Endothelial cell of hepatic sinusoid (primary cell): ENCODE measurements around the gene KLHL21.

Experiments
- in situ Hi-C: cut with HindIII; loops from 2 replicates; pipeline ENCODE4 v1.10.0; 2017; ENCODE audit warnings: low sequenced_read_pairs

Gene KLHL21

GRCh38 chr1:6625584-6626149, 23.0 kb upstream of the KLHL21 start:
- in situ Hi-C loops: no loop called here

- in situ Hi-C loops: no loop called here
Observed at GRCh38 chr1:6624710-6625583, 22.3 kb upstream of the KLHL21 start, which contains the start of gene THAP3. Gene THAP3 (plus strand): TSS chr1:6624868. CDS start chr1:6625219, 351 bp downstream.

- in situ Hi-C loops: no loop called here
Observed at GRCh38 chr1:6623269-6623965, 20.7 kb upstream of the KLHL21 start.

DNA sequence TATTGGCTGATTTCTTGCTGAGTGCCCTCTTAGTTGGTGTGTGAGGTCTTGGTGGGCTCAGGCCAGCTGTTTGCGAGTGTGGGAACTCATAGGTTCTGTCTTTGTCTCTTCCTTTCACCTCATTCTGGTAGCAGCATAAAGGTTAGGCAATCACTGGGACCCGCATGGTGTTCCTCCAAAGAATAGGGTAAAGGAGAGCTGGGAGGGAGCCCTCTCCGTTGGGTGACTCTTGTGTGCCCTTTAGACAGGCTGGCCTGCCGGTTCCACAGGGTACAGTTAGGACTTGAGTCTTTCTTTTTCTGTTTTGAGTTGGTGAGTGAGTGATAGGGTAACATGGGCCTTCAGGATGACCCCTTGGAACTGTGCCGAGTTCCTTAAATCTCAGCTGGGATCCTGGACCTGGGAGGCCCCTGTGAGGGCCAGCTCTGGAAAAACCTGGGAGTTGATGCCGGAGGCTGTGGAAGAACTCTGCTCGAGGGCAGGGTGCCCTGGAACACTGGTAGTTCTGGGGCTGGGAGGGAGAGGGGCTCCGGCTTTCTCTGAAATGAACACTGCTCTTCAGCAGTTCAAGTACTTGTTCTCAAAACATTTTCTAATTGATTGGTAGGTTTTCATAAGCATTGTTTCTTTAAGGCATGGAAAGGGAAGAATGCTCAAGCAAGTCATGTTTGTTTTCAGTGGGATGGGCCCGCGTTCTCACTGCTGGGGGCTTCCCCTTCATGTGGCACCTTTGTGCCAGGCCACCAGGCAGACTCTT, 19.9 kb upstream of the KLHL21 start:
- in situ Hi-C loops: no loop called here

- in situ Hi-C loops: no loop called here
Observed at GRCh38 chr1:6621429-6622391, 19.0 kb upstream of the KLHL21 start.

GRCh38 chr1:6619045-6619444, 16.4 kb upstream of the KLHL21 start:
- in situ Hi-C loops: loop anchor here (5.0 kb wide), 1 partner anchor 53 kb away; no protein-coding TSS in a partner anchor

- in situ Hi-C loops: loop anchor here (5.0 kb wide), 1 partner anchor 57 kb away; no protein-coding TSS in a partner anchor
Observed at GRCh38 chr1:6614929-6615785, 12.5 kb upstream of the KLHL21 start.

- in situ Hi-C loops: no loop called here
Observed at GRCh38 chr1:6614019-6614928, 11.6 kb upstream of the KLHL21 start.

GRCh38 chr1:6613361-6614018, 10.8 kb upstream of the KLHL21 start, which contains the start of gene PHF13:
Gene PHF13 (plus strand): TSS chr1:6613731. CDS start chr1:6614067, 336 bp downstream.
- in situ Hi-C loops: no loop called here

- in situ Hi-C loops: no loop called here
Observed at GRCh38 chr1:6612641-6613360, 10.1 kb upstream of the KLHL21 start.

- in situ Hi-C loops: no loop called here
Observed at GRCh38 chr1:6603915-6604558, 1.4 kb upstream of the KLHL21 start.

DNA sequence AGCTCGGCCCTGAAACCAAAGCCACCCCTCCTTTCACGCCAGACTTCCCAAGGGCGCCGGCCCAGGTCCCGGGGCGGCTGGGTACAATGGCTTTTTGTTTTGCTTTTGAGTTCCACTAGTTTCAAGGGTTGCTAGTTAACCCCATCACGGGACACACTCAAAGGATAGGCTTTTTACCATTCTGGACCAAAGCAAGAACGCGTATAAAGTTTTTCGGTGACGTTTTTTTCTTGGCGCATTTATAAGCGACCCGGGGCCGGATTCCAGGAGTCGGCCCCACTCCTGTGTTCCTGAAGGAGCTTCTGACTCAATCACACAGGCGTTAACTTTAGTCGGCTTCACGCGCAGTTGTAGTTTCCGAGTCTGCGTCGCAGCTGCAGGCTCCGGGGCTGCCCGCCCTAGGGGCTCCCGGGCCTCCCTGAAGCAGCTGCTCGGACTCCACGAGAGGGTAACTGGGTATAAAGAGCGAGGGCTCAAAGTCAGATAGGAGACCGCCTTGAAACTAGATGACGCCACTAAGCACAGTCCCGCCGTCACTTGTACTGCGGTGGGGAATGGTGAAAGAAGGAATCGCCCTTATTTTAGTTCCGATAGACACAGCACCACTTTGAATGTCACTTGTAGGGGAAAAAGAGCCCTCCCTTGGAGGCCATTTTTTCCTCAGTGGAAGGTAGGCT, 707 bp upstream of the KLHL21 start:
- in situ Hi-C loops: no loop called here

DNA sequence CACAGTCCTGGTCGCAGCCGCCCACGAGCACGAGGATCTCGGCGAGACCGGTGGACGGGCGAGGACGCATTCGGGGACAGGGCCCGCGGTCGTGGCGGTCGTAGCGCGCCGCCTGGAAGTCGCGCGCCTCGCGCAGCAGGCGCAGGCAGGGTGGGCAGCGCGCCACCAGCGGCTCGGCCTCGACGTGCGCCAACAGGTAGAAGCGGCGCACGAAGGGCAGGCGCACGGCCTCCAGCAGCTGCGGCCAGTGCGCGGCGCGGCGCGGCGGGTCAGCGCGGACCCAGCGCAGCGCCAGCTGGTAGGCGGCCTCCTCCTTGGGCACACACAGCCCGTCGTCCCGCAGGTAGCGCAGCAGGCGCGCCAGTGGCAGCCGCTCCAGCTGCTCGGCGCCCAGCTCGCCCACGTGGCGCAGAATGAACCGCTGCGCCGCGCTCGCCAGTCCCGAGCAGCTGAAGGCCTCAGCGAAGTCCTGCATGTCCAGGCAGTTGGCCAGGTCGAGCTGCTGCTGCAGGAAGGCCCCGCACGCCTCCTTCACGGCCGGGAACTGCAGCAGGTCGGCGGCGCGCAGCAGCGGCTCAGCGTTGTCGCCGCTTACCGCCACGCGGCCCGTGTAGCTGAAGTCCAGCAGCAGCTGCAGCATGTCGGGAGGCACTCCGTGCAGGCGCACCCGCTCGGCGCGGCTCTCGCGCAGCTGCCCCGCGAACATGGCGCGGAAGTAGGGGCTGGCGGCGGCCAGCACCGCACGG, 573 bp downstream of the KLHL21 start:
- in situ Hi-C loops: no loop called here

DNA sequence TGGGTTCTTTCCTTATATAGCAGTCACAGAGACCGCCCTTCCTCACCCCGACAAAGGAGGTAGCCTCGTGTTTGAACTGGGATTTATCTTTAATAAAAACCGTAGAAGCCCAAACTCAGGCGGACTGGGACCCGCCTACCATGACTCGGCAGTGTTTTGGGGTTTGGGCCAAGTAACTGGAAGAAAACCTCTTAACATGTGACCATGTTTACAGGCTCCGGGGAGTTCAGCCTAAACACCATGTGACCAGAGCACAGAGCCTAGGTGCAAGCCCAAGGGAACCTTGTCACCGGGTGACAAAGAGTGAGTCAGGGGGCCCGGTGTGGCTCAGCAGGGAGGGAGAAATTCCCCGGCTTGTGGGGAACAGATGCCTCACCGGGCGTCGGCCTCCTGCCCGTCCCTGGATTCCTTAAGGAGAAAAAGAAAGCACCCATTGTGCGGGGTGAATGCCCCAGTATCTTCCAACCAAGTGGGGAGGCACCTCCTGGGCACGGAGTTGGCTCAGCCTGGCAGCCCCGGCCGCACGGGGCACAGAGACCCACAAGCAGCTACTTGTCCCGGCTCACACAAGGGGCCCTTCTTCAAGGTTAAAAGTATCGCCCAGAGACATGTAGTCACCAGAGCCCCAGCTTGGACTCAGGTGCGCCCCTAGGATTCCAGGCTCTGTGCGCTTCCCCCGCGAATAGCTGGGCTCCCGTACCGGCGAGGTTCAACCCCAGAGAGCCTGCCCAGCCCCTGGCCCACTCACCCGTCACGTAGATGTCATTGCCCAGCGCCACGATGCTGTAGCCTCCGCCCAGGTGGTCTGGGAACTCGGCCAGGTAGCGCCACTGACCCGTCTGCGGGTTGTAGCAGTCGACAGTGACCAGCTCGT, 1.4 kb downstream of the KLHL21 start:
- in situ Hi-C loops: no loop called here
